HT1080 (cell line): Measurements from ENCODE around the gene HLA-F. TPM values are rescaled to one million over a fixed set of nuclear protein-coding genes. Genes with fewer than 3 reads are reported as not detected.

Experiments
- DNase-seq: peaks from one replicate; pipeline ENCODE4 v3.0.0-alpha.2; 2015; ENCODE audit warnings: low read depth
- polyA plus RNA-seq, 2 experiments: library from polyadenylated mRNA; depleted of rRNA; stranded (reverse); fragments of >200 nt; gene quantifications; 2 replicates each; pipeline ENCODE4 v1.2.3, GENCODE V29; 2015
- total RNA-seq: library from RNA; depleted of rRNA; stranded (reverse); fragments of >200 nt; shearing (Covaris generic); gene quantifications from 2 replicates; pipeline ENCODE4 v1.2.3, GENCODE V29; 2014; rRNA removed

The HLA-F gene
- 0.40 and 0.90 TPM in 2 replicates for total RNA-seq
- polyA plus RNA-seq (2015; cell fraction: cytosol; rRNA removed), result 2.4 and 2.6 TPM in 2 replicates
- 8.9 and 10.3 TPM in 2 replicates for polyA plus RNA-seq (2015; cell fraction: nucleus; rRNA removed)

- peak; percentile 65 for DNase-seq
These were observed at the start of gene HLA-F for GRCh38 chr6:29723262-29723665. Gene HLA-F (plus strand): TSS chr6:29723434. CDS start chr6:29723464, 30 bp downstream.

DNA sequence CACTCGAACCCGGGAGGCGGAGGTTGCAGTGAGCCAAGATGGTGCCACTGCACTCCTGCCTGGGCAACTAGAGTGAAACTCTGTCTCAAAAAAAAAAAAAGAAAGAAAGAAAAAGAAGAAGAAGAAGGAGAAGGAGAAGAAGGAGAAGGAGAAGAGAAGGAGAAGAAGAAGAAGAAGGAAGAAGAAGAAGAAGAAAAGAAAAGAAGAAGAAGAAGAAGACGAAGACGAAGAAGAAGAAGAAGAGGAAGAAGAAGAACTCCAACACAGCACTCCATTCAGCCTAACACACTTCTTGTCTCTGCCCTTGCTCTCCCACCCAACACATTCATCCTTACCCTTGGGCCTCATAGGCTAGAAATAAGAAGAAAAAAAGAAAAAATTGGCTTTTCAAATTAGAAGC lies 49.2 kb upstream of the HLA-F start:
- DNase-seq, result no peak

DNA sequence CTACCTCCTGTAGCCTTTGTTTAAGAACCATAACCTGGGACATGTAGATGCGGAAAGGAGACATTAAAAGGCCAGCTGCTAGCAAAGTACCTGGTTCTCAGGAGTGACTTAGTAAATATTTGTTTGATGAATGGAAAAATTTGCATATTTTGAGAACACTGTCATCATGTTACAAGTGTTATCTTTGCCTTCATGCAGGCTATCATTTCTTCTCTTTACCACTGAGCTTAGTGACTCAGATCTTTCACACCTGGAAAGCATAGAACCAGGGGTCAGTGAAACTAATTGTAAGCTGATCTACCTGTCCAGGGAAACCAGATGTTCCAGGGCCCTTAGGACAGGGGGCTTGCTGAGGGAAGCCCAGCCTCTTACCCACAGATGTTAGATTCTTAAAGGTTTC lies 47.7 kb upstream of the HLA-F start:
- no peak for DNase-seq

DNA sequence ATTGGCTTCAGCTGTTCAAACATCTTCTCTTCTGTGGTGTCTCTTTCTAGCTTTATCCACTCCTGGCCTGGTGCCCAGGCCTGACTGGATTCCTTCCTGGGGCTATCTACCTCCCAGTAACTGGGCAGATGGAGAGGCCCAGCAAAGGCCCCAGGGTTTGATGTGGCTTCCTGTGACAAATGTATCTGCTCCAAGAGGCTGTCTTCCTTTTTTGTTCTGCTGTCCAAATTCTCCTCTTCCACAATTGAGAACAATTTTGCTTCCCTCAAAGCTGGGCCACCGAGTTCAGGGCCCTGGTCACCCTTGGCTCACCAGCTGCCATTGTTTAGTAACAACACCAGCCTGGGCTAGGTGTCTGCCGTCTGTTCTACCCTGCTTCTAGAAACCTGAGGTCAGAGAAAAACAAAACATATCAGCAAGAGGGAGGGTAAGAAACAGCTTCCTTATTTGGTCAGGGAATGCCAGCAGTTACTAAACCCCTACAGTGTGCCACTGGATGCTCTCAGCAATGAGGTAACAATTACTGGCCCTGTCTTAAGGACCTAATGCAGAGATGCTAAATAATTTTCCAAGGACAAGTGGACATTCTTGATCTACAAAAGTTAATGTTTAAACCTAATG lies 46.1 kb upstream of the HLA-F start:
- DNase-seq, result peak; percentile 53

GRCh38 chr6:29678114-29678513 lies 45.1 kb upstream of the HLA-F start:
- peak; percentile 32 for DNase-seq

DNA sequence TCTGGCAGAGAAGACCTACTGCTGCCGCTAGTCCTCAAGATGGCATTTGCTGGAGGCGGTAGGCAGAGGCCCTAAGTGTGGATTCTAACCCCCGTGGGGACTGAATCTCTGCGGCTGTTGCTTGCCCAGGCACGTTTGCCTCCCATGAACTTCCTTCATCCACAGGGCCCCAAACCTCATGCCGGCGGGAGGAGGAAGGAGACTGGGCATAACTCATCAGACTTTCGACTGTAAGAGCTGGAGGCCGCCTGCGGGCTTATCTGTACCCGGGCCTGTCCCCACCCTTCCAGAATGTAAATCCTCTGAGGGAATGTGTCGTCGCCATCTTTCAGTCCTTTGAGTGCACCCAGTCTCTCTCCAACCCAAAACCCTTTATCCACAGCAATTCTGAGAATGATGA lies 43.3 kb upstream of the HLA-F start:
- DNase-seq, result no peak

DNA sequence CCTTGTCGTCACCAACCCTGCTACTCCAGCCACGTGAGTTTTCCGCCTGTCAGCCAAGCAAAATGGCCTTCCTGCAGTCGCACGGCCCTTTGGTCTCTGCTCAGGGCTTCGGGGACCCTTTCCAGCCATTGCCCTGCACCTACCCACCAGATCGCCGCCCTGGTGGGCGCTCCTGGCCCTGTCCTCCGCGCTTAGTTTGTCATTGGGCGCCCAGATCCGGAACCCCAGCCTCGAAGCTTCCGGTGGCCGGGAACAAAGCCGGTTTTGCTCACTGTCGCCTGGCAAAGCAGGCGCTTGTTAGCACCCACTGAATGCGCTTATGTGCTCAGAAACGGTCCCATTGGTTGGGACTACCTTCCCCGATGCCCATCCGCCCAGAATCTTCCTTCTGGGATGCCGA lies 42.8 kb upstream of the HLA-F start:
- no peak for DNase-seq

- DNase-seq, result no peak
These were observed 42.3 kb upstream of the HLA-F start, which contains the start of gene ZFP57 for GRCh38 chr6:29680904-29681303. Gene ZFP57 (minus strand): TSS chr6:29681152. CDS start chr6:29677003, 4,149 bp downstream.

- no peak for DNase-seq
These were observed 41.4 kb upstream of the HLA-F start for GRCh38 chr6:29681811-29682210.

- no peak for DNase-seq
These were observed 37.4 kb upstream of the HLA-F start for GRCh38 chr6:29685718-29686326.

DNA sequence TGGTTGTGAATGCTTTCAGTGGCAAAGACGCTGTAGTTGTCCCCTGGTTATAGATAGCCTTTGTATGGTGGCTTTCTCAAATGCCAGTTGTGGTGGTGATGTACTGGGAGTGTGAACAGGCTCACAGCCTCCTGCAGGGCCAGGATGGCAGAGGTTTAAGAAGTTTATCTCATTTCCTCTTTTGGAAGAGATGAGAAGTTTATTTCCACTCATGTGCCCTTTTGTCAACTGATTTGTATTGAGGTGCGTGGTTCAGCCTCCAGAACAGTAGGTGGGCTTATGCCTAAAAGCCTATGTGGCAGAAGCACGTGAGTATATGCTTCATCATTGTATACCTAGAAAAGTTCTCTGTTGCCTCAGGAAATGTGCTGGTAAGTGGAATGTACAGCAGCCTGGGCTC lies 28.6 kb upstream of the HLA-F start:
- no peak for DNase-seq

- no peak for DNase-seq
These were observed 26.8 kb upstream of the HLA-F start for GRCh38 chr6:29696147-29697125.

DNA sequence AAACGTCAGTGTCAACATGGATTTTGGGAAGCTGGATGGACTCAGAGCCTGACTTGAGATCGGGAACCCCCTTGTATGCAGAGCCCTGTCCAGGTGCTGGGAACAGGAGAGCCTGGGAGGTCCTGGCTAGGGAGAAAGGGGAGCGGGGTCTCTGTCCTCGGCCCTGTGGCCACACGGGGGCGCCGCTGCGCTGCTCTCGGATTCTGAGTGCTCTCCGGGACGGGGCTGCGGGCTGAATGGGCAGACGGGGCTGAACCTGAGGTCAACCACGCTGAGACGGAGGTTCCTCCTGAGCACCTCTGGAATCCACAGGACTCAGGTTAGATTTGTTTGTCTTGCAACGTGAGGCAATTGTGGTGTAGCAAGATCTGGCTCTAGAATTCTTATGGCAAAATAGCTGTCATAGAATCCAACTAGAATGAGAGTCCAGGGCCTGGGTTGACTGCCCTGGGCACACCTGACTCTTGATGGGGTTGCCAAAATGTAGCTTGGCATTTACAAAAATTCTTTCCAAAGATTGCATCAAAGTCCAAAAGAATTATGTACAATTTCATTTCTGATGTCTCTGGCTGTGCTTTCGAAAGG lies 20.6 kb upstream of the HLA-F start:
- DNase-seq, result peak; percentile 35

DNA sequence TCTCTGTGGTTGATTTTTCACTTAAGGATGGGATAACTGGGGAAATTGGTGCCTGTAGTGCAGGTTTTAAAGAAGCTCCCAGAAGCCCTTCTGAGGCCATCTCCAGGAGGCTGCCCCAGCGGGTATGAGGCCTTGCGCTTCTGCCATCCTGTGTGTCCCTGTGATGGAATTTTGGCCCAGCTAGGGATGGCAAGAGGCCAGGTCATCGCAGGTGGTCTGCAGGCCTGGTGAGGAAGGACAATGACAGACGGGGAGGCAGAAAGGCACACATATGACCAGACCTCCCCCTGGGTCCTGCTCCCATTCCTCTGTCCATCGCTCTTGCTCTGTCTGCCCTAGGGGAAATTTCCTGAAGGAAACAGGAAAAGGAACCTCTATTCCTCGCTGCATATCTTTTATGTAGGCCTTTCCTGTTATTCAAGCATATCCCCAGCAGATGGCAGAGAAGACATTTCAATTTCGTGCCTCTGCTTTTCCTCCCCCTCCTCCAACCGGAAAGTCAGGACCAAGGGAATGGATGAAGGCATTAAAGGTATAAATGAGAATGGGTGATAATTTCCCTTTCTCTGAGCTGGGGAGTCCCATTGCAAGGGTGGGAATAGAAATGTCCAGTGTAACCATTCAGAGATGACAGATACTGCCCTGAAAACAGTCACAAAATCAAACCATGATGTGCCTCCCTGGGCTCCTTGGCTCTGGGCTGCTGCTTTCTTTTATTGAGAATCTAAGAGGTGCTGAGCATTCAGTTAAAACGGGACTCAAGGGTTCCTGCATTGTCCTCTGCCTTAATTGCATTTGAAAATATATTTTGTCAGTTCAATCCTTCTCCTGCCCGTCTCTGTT lies 17.6 kb upstream of the HLA-F start:
- DNase-seq, result peak; percentile 49

GRCh38 chr6:29708432-29709179 lies 14.6 kb upstream of the HLA-F start:
- peak; percentile 15 for DNase-seq

DNA sequence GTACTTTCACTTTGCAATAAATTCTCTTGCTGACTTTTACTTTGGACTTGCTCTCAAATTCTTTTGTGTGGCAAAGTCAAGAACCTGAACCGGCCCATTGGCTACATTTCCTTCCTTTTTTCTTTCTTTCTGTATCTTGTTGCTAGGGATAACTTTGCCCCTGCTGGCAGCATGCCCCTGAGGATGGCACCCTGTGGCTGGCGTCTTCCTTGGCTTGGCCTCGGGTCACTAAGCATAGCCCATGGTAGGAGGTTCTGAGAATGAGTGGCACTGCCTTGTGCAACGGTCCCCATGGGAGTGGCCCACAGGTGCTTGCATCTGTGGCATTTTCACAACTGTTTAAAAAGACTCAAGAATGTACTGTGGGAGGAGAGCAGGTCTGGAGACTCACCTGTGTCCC lies 14.0 kb upstream of the HLA-F start:
- no peak for DNase-seq

DNA sequence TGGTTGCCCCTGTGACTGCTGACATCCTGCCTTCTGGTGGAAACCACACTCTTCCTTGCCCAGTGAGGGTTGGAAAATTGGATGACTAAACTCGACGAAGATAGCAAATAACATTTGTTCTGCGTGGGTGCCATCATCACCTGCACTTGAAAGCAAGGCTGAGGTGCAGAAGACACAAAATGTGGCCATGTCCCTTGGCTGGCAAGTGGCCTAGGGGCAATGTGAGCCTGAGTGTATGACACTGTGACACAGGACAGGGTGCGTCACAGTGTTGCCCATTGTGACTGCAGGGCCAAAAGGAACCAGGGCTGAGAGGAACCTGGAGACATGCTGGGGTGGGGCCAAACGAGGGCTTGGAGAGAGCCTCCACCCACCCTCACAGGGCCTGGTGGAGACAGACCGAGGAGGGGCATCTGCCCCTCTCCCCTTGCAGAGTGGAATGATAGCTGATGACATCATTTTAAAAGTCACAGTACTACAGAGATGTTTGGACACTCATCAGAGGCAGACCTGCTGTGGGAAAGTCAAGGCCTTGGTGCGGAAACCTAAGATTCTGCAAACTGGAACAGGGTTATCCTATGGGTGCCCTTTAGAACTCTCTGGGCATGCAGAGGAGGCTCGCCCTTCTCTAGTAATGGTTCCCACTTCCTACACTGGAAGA lies 12.8 kb upstream of the HLA-F start:
- DNase-seq, result no peak

- DNase-seq, result no peak
These were observed 2.4 kb upstream of the HLA-F start for GRCh38 chr6:29720863-29721262.
